K562 (cell line): ENCODE results near the gene ZNF503. TPM values are rescaled to one million over a fixed set of nuclear protein-coding genes. Genes with fewer than 3 reads are reported as not detected.

Experiments
- ARID3A ChIP-seq: IDR thresholded peaks from 2 replicates; pipeline ENCODE4 v1.6.1; 2012; ENCODE audit warnings: low read depth, low read length, improper control_type of control experiment, borderline replicate concordance
- KDM1A ChIP-seq, 2 experiments: fragments of 450-650 bp; IDR thresholded peaks; 2 replicates each; pipeline ENCODE4 v1.6.1; 2016; ENCODE audit warnings: mild to moderate bottlenecking in 2 of 2
- LEF1 ChIP-seq: fragments of 450-650 bp; IDR thresholded peaks from 2 replicates; pipeline ENCODE4 v1.6.1; 2016; ENCODE audit warnings: mild to moderate bottlenecking
- NFE2 ChIP-seq: IDR thresholded peaks from 2 replicates; pipeline ENCODE4 v1.6.1; 2014; ENCODE audit warnings: antibody characterized with exemption, low read depth
- RERE ChIP-seq: sonication (generic); formaldehyde crosslinking; IDR thresholded peaks from 2 replicates; pipeline ENCODE4 v1.8.0; 2023; ENCODE audit warnings: missing genetic modification reagents, mild to moderate bottlenecking, borderline replicate concordance
- SRSF3 ChIP-seq: fragments of 200-400 bp; formaldehyde crosslinking; IDR thresholded peaks from 2 replicates; pipeline ENCODE4 v1.6.1; 2016; ENCODE audit warnings: mild to moderate bottlenecking, low read length, moderate library complexity; ENCODE audit not compliant: insufficient read depth
- STAT5B ChIP-seq: fragments of 250-450 bp; sonication (Bioruptor Pico); IDR thresholded peaks from 2 replicates; pipeline ENCODE4 v1.8.0; 2021; ENCODE audit warnings: mild to moderate bottlenecking, inconsistent platforms
- TAL1 ChIP-seq: fragments of 450-650 bp; IDR thresholded peaks from 2 replicates; pipeline ENCODE4 v1.6.1; 2016; ENCODE audit warnings: mild to moderate bottlenecking
- TCF3 ChIP-seq: sonication (generic); formaldehyde crosslinking; IDR thresholded peaks from 2 replicates; pipeline ENCODE4 v1.4.0; 2020; ENCODE audit warnings: mild to moderate bottlenecking, missing genetic modification reagents
- ZNF24 ChIP-seq: fragments of 450-650 bp; IDR thresholded peaks from 2 replicates; pipeline ENCODE4 v1.6.1; 2016
- ZNF318 ChIP-seq, 2 experiments: fragments of 450-650 bp; IDR thresholded peaks; 2 replicates each; pipeline ENCODE4 v1.6.1; 2016; ENCODE audit warnings: mild to moderate bottlenecking in 2 of 2, borderline replicate concordance in 1 of 2, low read depth in 1 of 2, moderate library complexity in 1 of 2
- ZNF695 ChIP-seq: fragments of 450-650 bp; formaldehyde crosslinking; IDR thresholded peaks from 2 replicates; pipeline ENCODE4 v1.4.0; 2020; ENCODE audit warnings: mild to moderate bottlenecking, moderate library complexity
- polyA plus RNA-seq, 8 experiments: library from polyadenylated mRNA; depleted of rRNA in 4 of 8; stranded (reverse) in 5 of 8; unstranded in 3 of 8; fragments of >200 nt; fragmentation: Nextera tagmentation in 2 of 8; fragmentation: Illumina TruSeq in 1 of 8; extraction: Ambion mirVana in 2 of 8; extraction: Trizol in 1 of 8; gene quantifications; 2 replicates each; pipeline versions ENCODE4 v1.2.1 to v1.2.3, GENCODE V29; 2011 to 2014; ENCODE audit warnings: inconsistent platforms in 1 of 8, missing spikeins in 1 of 8
- total RNA-seq, 7 experiments: library from RNA; depleted of rRNA in 6 of 7; stranded (reverse); fragments of >200 nt in 6 of 7; fragmentation: Illumina TruSeq in 2 of 7; extraction: Trizol in 2 of 7; gene quantifications; 2 replicates each; pipeline versions ENCODE4 v1.2.1 to v1.2.3, GENCODE V29; 2011 to 2021; ENCODE audit warnings: low replicate concordance in 1 of 7

ZNF503 gene
- total and polyA plus RNA-seq, 9 of the 15 experiments (the other 6 are each of a cell fraction or from before 2014, with no cell fraction given), result not detected

- no peak for TF ChIP-seq RERE (CRISPR knock-in tag)
- TF ChIP-seq ARID3A, result no peak
- peak; percentile 26; the same call in 1 of the 2 replicates for TF ChIP-seq TCF3 (CRISPR knock-in tag)
- no peak for TF ChIP-seq ZNF318 (IDR thresholded peaks at IDR 0.05; ENCODE audit: borderline replicate concordance in 1 of 2, low read depth in 1 of 2)
- no peak for TF ChIP-seq NFE2
- no peak for TF ChIP-seq ZNF695 (CRISPR knock-in tag)
- no peak for TF ChIP-seq KDM1A (IDR thresholded peaks at IDR 0.05)
- TF ChIP-seq ZNF24, result no peak
- TF ChIP-seq STAT5B, result no peak
- peak; percentile 91 for TF ChIP-seq LEF1
- peak; percentile 38; the same call in 1 of the 2 replicates for TF ChIP-seq TAL1
- TF ChIP-seq SRSF3, result no peak
These were observed 28.6 kb upstream of the ZNF503 start (continued) for GRCh38 chr10:75430000-75430763.
